ENCODE data around the gene TMEM184A. TPM values are rescaled to one million over a fixed set of nuclear protein-coding genes. Genes with fewer than 3 reads are reported as not detected.

The TMEM184A gene
- total and polyA plus RNA-seq, 8 donors = 3.8 to 99.4 (median 17.2) TPM

DNA sequence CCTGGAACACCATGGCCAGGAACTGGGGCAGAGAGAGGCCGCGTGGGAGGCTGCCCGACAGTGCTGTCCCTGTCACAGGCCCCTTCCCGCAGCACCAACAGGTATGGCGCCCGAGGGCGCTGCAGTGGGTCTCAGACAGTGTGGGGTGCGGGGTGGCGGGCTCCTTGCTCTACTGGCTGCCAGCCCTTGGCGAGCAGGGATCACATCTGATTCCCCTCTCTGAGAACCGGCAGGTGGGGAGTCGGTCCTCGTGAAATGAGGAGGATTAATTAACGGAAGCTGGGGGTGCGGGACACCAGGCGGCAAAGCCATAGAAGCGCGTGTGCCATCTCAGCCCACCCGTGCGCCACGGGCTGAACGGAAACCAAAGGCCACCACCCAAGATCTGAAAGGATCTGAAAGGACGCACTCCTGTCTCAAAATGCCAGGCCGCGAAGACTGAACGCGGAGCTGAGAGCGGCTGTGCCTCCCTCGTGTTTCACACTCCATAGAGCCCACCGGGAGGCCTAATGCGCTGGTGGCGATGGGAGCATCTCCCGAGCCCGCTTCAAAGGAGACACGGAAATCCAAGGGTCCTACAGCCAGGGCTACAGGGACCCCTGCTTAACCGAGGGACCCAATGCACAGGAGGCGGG is 58.6 kb downstream of the TMEM184A start:
- Histone ChIP-seq H3K4me1 (peaks cover 2 to 16% (median 11%) of the 10 kb centered on the region in 4 donors), H3K27me3 (no peaks in the 10 kb centered on the region), H3K4me3 (no peak overlapping the region), H3K36me3 (peaks cover 84 to 100% (median 100%) of the 10 kb centered on the region in 4 donors), H3K9me3 (no peaks in the 10 kb centered on the region), H3K27ac (no peak overlapping the region)
- no peak for TF ChIP-seq POLR2A (IDR thresholded peaks at IDR 0.05)
- TF ChIP-seq POLR2AphosphoS5 (IDR thresholded peaks at IDR 0.05) = no peak
- no peak for TF ChIP-seq EP300 (IDR thresholded peaks at IDR 0.05)
- no peak for TF ChIP-seq CTCF (IDR thresholded peaks at IDR 0.05)
- intact Hi-C loops (cut with DNase I; ENCODE audit: low total_unique reads) = no loop called here
- no peak for DNase-seq
- 91 to 96% (median 94%) methylated on average over 37 of the region's 37 CpGs for WGBS, 5 donors

- DNase-seq = no peak
- Histone ChIP-seq H3K4me3 (no peak overlapping the region), H3K27me3 (no peaks in the 10 kb centered on the region), H3K4me1 (peaks cover 0 to 9% (median 4%) of the 10 kb centered on the region in 4 donors), H3K36me3 (peaks cover 86 to 100% (median 100%) of the 10 kb centered on the region in 4 donors), H3K9me3 (no peaks in the 10 kb centered on the region), H3K27ac (no peak overlapping the region)
- WGBS, 5 donors = 92 to 97% (median 95%) methylated on average over 18 to 33 of the region's 33 CpGs
- intact Hi-C loops (cut with DNase I; ENCODE audit: low total_unique reads) = no loop called here
- TF ChIP-seq EP300 (IDR thresholded peaks at IDR 0.05) = no peak
Measured at GRCh38 chr7:1496531-1497292, 59.3 kb downstream of the TMEM184A start.

- H3K4me3 ChIP-seq = no peak overlapping the region
- intact Hi-C loops (cut with DNase I; ENCODE audit: low total_unique reads) = no loop called here
- DNase-seq = no peak
- H3K9me3 ChIP-seq = no peaks in the 10 kb centered on the region
- WGBS, 5 donors = 89 to 98% (median 94%) methylated on average over 22 to 34 of the region's 34 CpGs
- H3K4me1 ChIP-seq = no peaks in the 10 kb centered on the region
- H3K27me3 ChIP-seq = no peaks in the 10 kb centered on the region
- TF ChIP-seq POLR2A (IDR thresholded peaks at IDR 0.05) (no peak), EP300 (IDR thresholded peaks at IDR 0.05) (no peak), POLR2AphosphoS5 (IDR thresholded peaks at IDR 0.05) (no peak), CTCF (IDR thresholded peaks at IDR 0.05) (no peak)
- H3K36me3 ChIP-seq = peaks cover 85 to 100% (median 100%) of the 10 kb centered on the region in 4 donors
- no peak overlapping the region for H3K27ac ChIP-seq
Measured at GRCh38 chr7:1495564-1496242, 60.3 kb downstream of the TMEM184A start.

DNA sequence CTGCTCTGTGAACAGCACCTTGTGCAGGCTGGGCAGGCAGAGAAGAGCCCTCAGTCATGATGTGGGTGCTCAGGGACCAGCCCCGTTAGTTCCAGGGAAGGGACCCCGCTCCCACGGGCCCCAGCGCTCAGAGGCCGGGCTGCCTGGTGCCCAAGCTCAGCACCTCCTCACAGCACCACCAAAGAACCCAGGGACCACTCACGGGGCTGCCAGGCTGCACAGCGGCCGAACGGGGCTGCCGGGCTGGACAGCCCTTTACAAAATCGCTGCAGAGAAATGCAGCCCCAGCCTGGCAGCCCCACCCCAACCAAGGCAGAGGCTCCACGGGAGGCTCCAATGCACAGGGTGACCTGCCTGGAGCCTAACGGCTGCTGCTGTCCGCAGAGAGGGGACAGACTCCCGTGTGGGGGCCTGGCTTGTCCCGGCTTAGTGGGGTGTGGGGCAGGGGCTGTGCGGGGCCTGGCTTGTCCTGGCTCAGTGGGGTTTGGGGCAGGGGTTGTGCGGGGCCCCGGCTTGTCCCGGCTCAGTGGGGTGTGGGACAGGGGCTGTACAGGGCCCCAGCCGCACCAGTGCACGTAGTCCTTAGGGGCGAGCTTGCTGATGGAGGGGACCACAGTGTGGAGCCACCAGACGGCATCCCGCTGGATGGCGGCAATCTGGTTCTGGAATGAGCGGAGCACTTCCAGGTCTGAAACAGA is 61.0 kb downstream of the TMEM184A start:
- Histone ChIP-seq H3K27ac (no peak overlapping the region), H3K4me3 (no peak overlapping the region), H3K4me1 (no peaks in the 10 kb centered on the region), H3K9me3 (no peaks in the 10 kb centered on the region), H3K36me3 (peaks cover 85 to 100% (median 100%) of the 10 kb centered on the region in 4 donors), H3K27me3 (no peaks in the 10 kb centered on the region)
- intact Hi-C loops (cut with DNase I; ENCODE audit: low total_unique reads) = no loop called here
- DNase-seq = no peak
- WGBS, 5 donors = 94 to 97% (median 95%) methylated on average over 13 to 27 of the region's 27 CpGs
- no peak for TF ChIP-seq EP300 (IDR thresholded peaks at IDR 0.05)
- TF ChIP-seq POLR2AphosphoS5 (IDR thresholded peaks at IDR 0.05) = no peak
- no peak for TF ChIP-seq CTCF (IDR thresholded peaks at IDR 0.05)
- no peak for TF ChIP-seq POLR2A (IDR thresholded peaks at IDR 0.05)
